Bone marrow (tissue), 2 donors: Measurements from ENCODE around the gene COL19A1.

Experiments used
- DNase-seq, 2 donors: peaks; one replicate each; lab custom pipeline; 2025; lab: John Stamatoyannopoulos, UW

The COL19A1 gene

DNA sequence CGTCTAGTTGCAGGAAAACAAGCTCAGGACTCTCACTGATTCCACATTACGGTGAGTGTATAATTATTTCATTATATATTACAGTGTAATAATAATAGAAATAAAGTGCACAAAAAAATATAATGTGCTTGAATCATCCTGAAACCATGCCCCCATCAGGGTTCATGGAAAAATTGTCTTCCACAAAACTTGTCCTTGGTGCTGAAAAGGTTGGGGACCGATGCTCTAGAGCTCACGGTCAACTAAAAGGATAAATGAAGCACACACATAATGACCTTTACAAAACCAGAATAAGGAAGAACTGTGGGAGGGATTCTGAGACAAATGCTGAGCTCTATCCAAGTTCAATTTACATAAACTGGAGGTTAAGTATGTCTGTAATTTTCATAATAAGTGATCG is 194.3 kb downstream of the COL19A1 start:
- DNase-seq, result no peak

- DNase-seq, result no peak
Measured at GRCh38 chr6:70061546-70061945, 195.2 kb downstream of the COL19A1 start.

DNA sequence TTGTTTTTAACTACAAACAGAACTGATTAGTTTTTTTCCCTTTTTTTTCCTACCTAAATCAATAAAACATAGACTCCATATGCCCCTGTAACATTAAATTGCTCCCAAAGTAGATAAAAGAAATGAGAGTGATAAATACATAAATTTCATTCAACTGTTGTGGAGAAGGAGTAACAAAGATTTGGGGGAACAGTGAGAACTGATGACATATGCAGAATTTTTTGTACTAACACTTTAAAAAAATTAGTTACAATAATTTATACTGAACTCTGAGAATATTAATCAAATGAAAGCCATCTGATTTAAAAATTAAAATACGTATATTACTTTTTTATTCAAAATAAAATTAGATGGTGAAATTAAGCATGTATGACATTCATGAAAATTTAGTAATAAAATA is 195.7 kb downstream of the COL19A1 start:
- DNase-seq, result no peak

DNA sequence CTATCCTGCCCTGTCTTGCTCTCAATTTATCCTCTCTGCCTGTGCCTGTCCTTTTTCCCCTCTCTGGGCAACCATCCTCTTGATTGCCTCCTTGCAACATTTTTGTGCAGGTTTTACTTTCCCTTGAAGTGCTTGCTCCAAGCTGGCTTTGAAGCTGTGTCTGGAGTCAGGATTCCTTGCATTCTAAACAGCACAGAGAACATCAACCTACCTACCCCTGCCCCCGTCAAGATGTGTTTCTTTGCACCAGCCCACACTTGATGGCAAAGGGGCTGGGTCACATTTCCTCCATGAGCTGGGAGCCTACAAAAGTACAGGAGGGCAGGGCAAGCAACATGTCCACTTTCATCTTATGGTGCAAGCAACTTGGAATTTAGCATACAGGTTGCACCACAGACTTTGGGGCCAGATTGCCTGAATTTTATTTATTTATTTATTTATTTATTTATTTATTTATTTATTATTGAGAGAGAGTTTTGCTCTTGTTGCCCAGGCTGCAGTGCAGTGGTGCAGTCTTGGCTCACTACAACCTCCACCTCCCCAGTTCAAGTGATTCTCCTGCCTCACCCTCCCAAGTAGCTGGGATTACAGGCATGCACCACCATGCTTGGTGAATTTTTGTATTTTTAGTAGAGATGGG is 206.3 kb downstream of the COL19A1 start:
- DNase-seq, result no peak

DNA sequence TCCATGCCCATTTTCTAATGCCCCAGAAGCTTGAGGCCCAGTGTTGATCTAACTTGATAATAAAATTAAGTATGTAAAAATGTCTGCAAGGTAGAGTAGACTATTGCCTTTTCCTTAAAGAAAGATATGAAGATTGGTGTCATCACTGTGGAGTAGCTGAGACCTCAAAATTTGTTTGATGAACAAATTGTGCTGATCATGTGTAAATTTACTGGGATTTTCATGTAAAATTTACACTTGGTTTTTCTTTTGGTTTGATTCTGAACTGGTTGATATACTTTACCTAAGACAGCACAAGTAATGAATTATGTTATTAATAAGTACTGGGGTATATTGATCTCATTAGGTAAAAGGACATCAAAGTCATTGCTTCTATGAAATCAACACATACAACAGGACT is 207.3 kb downstream of the COL19A1 start:
- DNase-seq, result no peak

DNA sequence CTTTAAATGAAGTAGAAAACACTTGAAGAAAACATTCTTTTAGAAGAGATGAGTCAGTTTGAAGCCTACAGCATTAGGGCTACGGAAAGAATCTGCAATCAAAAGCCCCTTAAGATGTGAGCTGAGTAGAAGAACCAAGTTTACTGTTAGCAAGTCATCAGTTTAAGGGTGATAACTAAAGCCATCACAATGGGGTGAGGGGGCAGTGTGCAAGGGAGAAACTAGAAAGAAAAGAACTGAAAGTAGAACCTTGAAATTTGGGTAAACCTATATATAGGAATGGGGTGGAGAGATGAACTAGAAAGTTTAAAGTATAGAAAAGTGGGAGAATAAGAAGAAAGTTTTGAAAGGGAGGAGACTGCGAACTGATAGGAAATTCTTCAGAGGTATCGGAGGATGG is 212.9 kb downstream of the COL19A1 start:
- DNase-seq, result no peak

DNA sequence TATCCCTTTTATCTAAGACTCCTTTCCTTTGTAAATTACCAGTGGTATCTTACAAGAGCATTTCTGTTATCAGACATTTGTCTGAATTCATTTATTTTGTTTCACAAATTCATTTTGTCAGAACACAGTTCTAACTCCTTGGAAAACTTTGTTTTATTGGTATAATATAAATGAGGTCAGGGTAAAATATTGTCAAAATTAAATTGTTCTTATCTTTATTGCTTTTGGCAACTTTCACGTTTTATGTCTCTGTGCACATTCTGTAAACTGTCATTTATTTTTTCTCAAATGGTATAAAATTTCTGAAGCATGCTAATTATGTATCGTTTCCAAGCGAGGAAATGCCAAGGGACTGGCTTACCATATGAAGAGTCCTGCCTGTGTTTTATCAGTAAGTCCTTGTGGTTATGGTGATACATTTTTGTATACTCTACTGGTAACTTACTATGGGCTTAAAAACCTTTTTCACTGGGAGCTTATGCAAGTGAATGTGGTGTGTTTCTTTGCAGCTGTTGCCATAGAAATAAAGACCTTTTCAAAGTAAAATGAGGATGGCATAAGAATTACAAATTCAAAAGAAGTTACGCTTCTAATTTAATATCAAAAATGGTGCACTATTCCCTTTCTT is 214.2 kb downstream of the COL19A1 start:
- no peak for DNase-seq

- no peak for DNase-seq
Measured at GRCh38 chr6:70082830-70083229, 216.5 kb downstream of the COL19A1 start.

DNA sequence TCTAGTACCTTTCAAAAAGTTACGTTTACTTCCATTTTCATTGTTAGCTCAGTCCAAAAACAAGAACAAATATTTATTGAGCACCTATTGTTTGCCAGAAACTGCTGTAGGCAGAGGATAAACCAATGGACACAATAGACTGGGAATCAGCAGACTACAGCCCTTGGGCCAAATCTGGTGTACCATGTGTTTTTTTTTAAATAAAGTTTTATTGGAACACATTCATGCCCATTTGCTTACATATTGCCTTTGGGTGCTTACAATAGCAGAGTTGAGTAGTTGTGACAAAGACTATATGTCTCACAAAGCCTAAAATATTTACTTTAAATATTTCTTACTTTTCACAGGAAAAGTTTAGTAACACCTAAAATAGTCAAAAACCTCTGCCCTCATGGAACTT is 220.4 kb downstream of the COL19A1 start:
- no peak for DNase-seq

- DNase-seq, result no peak
Measured at GRCh38 chr6:70094156-70094555, 227.8 kb downstream of the COL19A1 start.

DNA sequence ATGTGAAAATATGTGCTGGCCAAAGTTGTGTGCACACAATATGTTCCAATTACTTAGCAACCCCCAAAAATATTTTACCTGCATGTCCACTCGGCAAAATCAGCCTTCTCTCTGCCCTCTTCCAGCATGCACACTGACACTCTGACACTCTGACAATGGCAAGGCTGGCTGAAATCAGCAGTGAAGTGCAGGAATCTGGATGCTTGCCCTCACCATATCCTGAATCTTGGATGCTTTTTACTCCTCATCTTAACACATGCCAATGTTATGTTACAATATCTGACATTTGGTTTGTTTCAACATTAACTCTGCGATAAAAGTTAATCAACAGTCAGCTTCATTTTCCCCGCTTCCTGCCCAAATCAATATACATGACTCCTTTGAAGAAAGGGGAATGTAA is 233.4 kb downstream of the COL19A1 start:
- DNase-seq, result no peak

- no peak for DNase-seq
Measured at GRCh38 chr6:70103798-70104197, 237.4 kb downstream of the COL19A1 start.

GRCh38 chr6:70107852-70108629 is 241.7 kb downstream of the COL19A1 start:
- no peak for DNase-seq

DNA sequence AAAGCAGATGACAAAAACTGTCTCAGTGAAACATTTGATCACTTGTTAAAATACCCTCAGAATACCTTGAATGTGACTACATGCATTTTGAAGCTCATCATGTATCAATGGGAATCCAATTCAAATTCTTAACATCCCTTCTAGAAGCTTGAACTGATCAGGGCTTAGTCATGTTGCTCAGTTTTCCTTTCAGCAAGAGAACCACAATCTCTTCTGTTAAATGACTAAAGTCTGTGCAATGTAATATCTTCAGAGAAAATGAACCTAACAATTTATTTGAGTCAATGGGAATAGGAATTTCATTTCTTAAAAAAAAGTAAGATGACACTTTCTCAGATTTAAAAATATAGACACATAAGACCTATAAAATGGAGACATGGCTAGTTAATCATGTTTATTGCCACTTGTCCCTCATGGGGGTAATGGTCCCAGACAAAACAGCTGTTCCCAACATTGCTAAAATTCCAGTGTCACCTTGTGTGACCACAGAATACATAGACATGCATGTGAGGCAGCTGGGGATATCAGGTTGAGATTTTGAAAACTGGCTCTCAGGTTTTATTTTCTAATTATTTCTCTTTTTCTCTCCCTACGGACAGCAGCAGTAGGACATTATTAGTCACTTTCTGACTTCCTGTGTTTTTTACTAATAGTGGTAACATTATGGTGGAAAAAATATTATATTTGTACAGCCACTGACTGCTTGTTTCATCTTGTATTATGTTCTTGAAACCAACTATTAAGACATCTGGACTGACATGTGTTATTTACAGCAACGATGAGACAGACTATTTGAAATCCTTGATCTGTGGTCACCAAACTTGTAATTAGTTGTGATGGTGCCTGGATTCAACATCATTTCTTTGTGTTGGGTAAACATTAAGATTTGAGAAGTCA is 244.0 kb downstream of the COL19A1 start:
- no peak for DNase-seq

DNA sequence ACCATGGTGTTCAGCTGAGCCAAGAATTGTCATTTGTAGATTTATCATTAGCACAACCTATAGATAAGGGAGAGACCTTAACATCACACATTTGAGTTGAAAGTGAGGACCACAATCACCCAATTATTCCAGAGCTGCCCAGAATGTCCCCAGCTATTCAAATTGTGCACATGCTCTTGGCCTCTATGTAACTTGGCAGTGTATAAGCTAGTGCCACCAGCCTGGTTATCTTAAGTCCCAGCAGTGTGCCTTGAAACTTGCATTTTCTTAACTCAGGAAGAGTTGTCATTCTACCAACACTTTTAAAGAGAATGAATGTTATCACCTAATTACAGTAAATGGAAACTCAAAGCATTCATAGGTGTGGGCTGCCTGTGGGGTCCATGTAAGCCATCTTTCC is 245.4 kb downstream of the COL19A1 start:
- DNase-seq, result no peak

GRCh38 chr6:70112716-70113115 is 246.4 kb downstream of the COL19A1 start:
- no peak for DNase-seq

GRCh38 chr6:70113171-70113570 is 246.8 kb downstream of the COL19A1 start:
- no peak for DNase-seq

GRCh38 chr6:70118670-70119069 is 252.3 kb downstream of the COL19A1 start:
- no peak for DNase-seq

GRCh38 chr6:70119218-70119835 is 253.0 kb downstream of the COL19A1 start:
- no peak for DNase-seq

DNA sequence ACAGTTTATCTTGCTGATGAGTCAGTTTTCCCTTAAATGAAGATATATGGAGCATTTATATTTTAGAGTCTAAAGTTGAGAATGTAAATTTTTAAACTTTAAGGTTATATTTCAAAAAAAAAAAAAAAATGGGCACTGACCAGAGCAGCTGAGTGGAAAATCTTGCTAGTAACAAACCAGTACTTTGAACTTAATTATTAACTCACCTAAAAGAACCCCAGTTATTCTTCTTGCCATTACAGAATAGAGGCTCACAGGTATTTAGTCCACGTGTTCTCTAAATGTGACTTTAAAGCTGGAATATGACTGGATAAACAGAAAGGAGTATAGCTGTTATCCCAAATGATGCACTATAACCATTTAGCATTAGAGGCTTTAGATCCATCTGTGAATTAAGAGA is 258.1 kb downstream of the COL19A1 start:
- no peak for DNase-seq

DNA sequence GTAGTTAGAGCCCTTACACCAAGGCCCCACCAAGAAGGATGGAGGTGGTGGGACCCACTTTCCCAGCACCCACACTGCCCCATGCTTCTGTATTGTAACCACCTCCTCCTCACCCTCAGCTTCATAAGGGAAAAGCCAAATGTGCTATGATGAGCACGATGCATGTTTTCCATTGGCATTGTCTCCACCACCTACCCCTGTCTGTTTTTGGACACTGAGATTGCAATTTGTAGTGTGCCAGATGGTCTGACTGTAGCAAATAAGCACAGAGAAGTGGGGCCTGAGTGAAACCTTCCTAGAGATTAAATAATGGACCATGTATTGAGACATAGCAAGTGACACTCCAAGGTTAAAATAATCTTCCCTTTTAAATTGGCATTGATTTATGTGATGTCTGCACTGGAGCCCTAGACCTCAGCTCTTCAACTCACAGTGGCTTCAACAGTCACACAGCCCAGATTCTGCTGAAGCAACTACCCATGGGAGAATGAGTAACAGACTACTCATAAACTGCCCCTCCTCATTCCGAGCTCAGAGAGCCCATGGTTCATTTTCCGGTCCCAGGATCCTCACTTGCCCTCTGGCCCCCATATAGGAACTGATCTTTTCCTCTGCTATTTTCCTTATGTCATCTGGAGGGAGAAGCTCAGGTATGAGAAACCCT is 258.7 kb downstream of the COL19A1 start:
- DNase-seq, result no peak
